Stomach smooth muscle (tissue), 2 donors: ENCODE measurements around the gene OAS3.

Source experiments
- H3K27ac ChIP-seq: one replicate; pipeline ENCODE4 v1.7.0; 2013; ENCODE audit warnings: mild to moderate bottlenecking, low read length, inconsistent platforms
- H3K27me3 ChIP-seq, 2 donors: one replicate each; pipeline ENCODE4 v1.7.0; 2013; ENCODE audit warnings: low read length in 2 of 2; ENCODE audit not compliant: insufficient read depth in 2 of 2, control insufficient read depth in 1 of 2
- H3K36me3 ChIP-seq, 2 donors: one replicate each; pipeline ENCODE4 v1.7.0; 2013; ENCODE audit warnings: low read length in 2 of 2; ENCODE audit not compliant: control insufficient read depth in 2 of 2, insufficient read depth in 2 of 2
- H3K4me1 ChIP-seq: one replicate; pipeline ENCODE4 v1.7.0; 2013; ENCODE audit warnings: low read length; ENCODE audit not compliant: control insufficient read depth, insufficient read depth
- H3K4me3 ChIP-seq, 2 donors: one replicate each; pipeline ENCODE4 v1.7.0; 2013; ENCODE audit warnings: low read length in 2 of 2
- H3K9ac ChIP-seq, 2 donors: one replicate each; pipeline ENCODE4 v1.7.0; 2013; ENCODE audit warnings: low read length in 2 of 2, mild to moderate bottlenecking in 1 of 2
- H3K9me3 ChIP-seq, 2 donors: one replicate each; pipeline ENCODE4 v1.7.0; 2013; ENCODE audit warnings: low read length in 2 of 2; ENCODE audit not compliant: control insufficient read depth in 2 of 2
- donor health status: healthy.
- donor health status: Pancreatic carcinoma.

The OAS3 gene

DNA sequence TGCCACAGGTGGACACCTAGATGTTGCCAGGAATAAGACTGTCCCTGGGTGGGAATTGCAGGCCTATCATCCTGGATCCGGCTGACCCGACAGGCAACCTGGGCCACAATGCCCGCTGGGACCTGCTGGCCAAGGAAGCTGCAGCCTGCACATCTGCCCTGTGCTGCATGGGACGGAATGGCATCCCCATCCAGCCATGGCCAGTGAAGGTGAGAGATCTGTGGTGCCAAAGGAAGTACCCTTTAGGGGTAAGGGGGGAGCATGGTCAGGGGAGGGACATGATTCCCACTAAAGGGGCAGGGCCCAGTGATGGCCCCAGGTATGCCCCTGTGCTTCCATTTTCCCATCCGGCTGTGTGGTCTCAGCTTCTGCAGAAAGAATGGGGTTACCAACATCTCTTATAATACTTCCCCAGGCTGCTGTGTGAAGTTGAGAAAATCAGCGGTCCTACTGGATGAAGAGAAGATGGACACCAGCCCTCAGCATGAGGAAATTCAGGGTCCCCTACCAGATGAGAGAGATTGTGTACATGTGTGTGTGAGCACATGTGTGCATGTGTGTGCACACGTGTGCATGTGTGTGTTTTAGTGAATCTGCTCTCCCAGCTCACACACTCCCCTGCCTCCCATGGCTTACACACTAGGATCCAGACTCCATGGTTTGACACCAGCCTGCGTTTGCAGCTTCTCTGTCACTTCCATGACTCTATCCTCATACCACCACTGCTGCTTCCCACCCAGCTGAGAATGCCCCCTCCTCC lies 31.5 kb downstream of the OAS3 start:
- Histone ChIP-seq H3K9me3 (no peaks in the 10 kb centered on the region), H3K27me3 (no peaks in the 10 kb centered on the region), H3K4me1 (peaks cover 3% of the 10 kb centered on the region), H3K27ac (no peak overlapping the region), H3K4me3 (no peak overlapping the region), H3K36me3 (no peaks in the 10 kb centered on the region), H3K9ac (no peak overlapping the region)

DNA sequence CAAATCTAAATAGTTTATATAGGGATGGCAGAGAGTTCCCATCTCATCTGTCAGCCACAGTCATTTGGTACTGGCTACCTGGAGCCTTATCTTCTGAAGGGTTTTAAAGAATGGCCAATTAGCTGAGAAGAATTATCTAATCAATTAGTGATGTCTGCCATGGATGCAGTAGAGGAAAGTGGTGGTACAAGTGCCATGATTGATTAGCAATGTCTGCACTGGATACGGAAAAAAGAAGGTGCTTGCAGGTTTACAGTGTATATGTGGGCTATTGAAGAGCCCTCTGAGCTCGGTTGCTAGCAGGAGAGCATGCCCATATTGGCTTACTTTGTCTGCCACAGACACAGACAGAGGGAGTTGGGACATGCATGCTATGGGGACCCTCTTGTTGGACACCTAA lies 32.1 kb downstream of the OAS3 start:
- Histone ChIP-seq H3K9me3 (no peaks in the 10 kb centered on the region), H3K27ac (no peak overlapping the region), H3K9ac (no peak overlapping the region), H3K4me1 (peaks cover 3% of the 10 kb centered on the region), H3K36me3 (no peaks in the 10 kb centered on the region), H3K4me3 (no peak overlapping the region), H3K27me3 (no peaks in the 10 kb centered on the region)

DNA sequence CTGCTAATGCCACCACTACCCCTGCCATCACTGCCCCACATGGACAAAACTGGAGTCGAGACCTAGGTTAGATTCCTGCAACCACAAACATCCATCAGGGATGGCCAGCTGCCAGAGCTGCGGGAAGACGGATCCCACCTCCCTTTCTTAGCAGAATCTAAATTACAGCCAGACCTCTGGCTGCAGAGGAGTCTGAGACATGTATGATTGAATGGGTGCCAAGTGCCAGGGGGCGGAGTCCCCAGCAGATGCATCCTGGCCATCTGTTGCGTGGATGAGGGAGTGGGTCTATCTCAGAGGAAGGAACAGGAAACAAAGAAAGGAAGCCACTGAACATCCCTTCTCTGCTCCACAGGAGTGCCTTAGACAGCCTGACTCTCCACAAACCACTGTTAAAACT lies 33.0 kb downstream of the OAS3 start:
- H3K4me1 ChIP-seq, result peaks cover 3% of the 10 kb centered on the region
- H3K27ac ChIP-seq, result no peak overlapping the region
- no peaks in the 10 kb centered on the region for H3K36me3 ChIP-seq
- H3K4me3 ChIP-seq, result no peak overlapping the region
- H3K27me3 ChIP-seq, result no peaks in the 10 kb centered on the region
- H3K9ac ChIP-seq, result no peak overlapping the region
- H3K9me3 ChIP-seq, result no peaks in the 10 kb centered on the region

DNA sequence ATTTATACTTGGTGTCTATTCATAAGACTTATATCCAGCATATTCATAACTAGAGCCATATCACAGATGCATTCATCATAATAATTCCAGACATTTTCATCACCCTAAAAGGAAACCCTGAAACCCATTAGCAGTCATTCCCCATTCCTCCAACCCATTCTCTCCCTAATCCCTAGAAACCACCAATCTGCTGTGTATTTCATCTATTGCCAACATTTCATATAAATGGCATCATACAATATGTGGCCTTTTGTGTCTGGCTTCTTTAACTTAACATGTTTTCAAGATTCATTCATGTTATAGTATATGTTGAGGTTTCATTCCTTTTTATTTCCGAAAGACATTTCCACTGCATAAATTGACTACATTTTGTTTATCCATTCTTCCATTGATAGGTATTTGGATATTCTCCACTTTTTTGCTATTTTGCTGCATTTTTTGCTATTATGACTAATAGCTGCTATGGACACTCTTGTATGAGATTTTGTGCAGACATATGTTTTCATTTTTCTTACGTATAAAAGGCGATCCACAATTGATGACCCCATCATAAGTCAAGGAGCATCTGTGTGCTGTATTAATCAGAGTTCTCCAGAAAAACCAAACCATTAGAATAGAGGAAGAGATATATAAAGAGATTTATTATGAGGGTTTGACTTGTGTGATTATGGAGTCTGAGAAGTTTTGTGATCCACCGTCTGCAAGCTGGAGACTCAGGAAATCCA lies 34.9 kb downstream of the OAS3 start:
- Histone ChIP-seq H3K27me3 (no peaks in the 10 kb centered on the region), H3K9me3 (no peaks in the 10 kb centered on the region), H3K9ac (no peak overlapping the region), H3K4me1 (peaks cover 13% of the 10 kb centered on the region), H3K36me3 (no peaks in the 10 kb centered on the region), H3K27ac (no peak overlapping the region), H3K4me3 (no peak overlapping the region)

DNA sequence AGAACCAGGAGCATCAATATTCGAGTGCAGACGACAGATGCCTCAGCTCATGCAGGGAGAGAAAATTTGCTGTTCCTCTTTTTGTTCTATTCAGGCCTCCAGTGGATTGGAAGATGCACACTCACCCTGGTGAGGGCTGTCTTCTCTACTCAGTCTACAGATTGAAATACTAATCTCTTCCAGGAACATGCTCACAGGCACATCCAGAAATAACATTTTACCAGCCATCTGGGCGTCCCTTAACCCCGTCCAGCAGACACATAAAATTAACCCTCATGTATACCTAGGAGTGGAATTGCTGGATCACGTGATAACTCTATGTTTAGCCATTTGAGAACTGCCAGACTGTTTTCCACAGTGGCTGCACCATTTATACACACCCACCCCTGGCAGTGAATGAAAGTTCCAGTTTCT lies 35.6 kb downstream of the OAS3 start:
- peaks cover 13% of the 10 kb centered on the region for H3K4me1 ChIP-seq
- H3K36me3 ChIP-seq, result no peaks in the 10 kb centered on the region
- H3K9me3 ChIP-seq, result no peaks in the 10 kb centered on the region
- H3K27me3 ChIP-seq, result no peaks in the 10 kb centered on the region
- H3K9ac ChIP-seq, result no peak overlapping the region
- H3K27ac ChIP-seq, result no peak overlapping the region
- H3K4me3 ChIP-seq, result no peak overlapping the region

DNA sequence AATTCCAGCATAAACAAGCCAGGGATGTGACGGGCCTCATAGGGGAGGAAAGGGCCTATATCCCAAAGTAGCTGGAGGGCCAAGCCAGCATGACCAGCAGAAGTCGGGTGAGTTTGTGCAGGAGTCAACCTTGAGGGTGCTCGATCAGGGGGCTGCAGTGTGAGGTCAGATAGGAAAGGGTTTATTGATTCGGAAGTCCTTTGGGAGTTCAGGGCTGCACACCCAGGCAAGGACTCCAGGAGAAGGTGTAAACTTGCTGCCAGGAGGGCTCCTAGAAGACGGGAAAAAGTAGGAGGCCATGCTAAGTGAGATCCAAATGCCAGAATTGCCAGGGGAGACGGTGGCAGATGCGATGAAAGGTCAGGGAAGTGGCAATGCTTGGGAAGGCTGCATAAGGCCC lies 36.6 kb downstream of the OAS3 start:
- H3K4me1 ChIP-seq, result peaks cover 13% of the 10 kb centered on the region
- no peak overlapping the region for H3K9ac ChIP-seq
- no peaks in the 10 kb centered on the region for H3K9me3 ChIP-seq
- H3K27ac ChIP-seq, result no peak overlapping the region
- no peaks in the 10 kb centered on the region for H3K36me3 ChIP-seq
- no peaks in the 10 kb centered on the region for H3K27me3 ChIP-seq
- H3K4me3 ChIP-seq, result no peak overlapping the region

DNA sequence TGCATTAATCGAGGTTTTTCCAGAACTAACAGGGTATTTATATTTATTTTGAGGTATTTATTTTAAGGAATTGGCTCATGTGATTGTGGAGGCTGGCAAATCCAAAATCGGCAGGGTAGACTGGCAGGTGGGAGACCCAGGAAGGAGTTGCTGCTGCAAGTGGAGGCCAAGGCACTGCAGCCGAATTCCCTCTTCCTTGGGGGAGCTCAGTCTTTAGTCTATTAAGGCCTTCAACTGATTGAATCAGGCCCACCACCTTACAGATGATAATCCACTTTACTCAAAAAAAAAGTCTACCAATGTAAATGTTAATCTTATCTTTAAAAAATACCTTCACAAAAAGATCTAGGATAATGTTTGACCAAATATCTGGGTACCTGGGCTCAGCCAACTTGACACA lies 38.9 kb downstream of the OAS3 start:
- Histone ChIP-seq H3K9ac (no peak overlapping the region), H3K4me3 (no peak overlapping the region), H3K9me3 (no peaks in the 10 kb centered on the region), H3K27ac (no peak overlapping the region), H3K36me3 (no peaks in the 10 kb centered on the region), H3K27me3 (no peaks in the 10 kb centered on the region), H3K4me1 (peaks cover 9% of the 10 kb centered on the region)

DNA sequence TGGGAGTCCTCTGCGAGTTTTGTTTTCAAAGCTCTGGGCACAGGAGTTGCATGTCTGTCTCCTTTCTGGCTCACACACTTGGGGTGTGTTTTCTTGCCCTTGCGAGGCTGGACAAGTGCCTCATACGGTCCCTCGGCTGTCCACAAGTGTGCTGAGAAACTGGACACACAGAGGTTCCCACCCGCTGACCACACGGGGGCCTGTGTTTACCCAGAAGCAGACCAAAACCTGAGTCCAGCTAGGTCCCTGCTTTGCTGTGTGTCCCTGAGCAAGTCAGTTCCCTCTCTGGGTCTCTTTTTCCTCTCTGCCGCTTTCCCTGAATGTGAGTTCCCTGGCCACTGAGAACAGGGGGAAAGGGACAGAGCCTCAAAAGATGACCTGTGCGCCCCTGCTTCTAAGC lies 39.4 kb downstream of the OAS3 start:
- H3K4me3 ChIP-seq, result peak overlapping the region in 1 of 2 donors; percentile 67
- peak overlapping the region; percentile 26 for H3K27ac ChIP-seq
- H3K36me3 ChIP-seq, result no peaks in the 10 kb centered on the region
- H3K4me1 ChIP-seq, result peaks cover 9% of the 10 kb centered on the region
- no peaks in the 10 kb centered on the region for H3K27me3 ChIP-seq
- H3K9ac ChIP-seq, result peak overlapping the region in 1 of 2 donors; percentile 42
- no peaks in the 10 kb centered on the region for H3K9me3 ChIP-seq

DNA sequence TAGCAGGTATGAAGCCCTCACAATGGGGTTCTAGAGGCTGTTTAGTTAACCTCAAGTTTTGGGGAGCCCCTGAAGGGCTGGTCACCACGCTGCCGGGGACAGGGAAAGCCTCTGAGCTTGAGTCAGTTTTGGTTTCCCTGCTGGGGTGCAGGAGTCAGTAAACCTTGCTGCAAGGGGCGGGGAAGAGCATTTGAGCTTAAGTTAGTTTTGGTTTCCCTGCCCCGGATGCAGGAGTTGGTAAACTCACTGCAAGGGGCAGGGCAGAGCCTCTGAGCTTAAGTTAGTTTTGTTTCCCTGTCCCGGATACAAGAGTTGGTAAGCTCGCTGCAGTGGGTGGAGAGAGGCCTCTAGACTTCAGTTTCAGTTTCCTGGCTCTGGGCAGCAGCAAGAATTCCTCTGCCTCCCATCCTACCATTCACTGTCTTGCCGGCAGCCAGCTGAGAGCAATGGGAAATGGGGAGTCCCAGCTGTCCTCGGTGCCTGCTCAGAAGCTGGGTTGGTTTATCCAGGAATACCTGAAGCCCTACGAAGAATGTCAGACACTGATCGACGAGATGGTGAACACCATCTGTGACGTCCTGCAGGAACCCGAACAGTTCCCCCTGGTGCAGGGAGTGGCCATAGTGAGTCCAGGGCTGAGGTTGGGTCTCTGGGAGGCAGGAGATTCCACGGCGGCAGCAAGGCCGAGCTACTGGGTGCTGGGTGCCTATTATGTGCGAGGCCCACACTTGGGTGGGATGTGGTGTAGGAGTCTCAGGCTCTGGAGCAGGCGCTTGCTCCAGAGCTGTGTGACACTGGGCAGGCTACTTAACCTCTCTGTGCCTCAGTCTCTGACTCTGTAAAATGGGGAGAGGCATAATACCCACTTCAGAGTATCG lies 40.1 kb downstream of the OAS3 start, which contains the start of gene OAS2:
OAS2 (plus strand) TSS at position 357 of the 878 bp plus-strand sequence; CDS start at position 447, 90 bp downstream.
- no peaks in the 10 kb centered on the region for H3K27me3 ChIP-seq
- no peaks in the 10 kb centered on the region for H3K36me3 ChIP-seq
- H3K9ac ChIP-seq, result peak within 1 kb of the TSS; percentile 42 to 64
- H3K9me3 ChIP-seq, result no peaks in the 10 kb centered on the region
- peak within 1 kb of the TSS; percentile 26 for H3K27ac ChIP-seq
- H3K4me3 ChIP-seq, result peak within 1 kb of the TSS; percentile 62 to 67
- H3K4me1 ChIP-seq, result peaks cover 9% of the 10 kb centered on the region

DNA sequence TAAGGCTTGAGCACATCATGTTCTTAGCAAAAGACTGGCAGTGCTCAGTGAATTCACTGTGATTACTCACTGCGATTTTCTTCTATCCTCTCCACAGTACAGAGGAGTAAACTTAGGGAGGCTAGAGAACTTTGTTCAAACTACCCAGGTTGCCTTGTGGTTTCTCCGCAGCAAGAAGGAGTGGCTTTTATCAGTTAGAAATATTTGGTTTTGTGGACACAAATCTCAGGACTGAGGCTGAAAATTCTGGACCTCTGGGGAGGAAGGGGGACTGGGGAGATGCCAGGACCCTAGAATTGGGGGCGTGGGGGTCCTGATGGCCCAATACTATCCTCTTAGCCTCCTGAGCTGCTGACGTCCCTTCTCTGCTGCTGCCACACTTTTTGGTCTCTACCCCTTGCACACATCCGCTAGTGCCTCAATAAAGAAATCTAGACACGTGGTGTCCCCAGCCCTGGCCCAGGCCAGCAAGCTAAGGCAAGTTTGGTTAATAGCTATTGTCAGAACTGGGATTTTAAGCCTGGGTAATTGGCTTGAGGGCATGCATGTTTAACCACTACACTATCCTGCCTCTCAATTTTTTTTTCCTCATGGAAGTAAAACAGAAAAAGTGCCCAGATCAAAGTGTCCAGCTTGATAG lies 40.9 kb downstream of the OAS3 start:
- Histone ChIP-seq H3K9ac (peak overlapping the region in 1 of 2 donors; percentile 42), H3K4me3 (peak overlapping the region; percentile 62 to 67), H3K27ac (peak overlapping the region; percentile 26), H3K27me3 (no peaks in the 10 kb centered on the region), H3K36me3 (no peaks in the 10 kb centered on the region), H3K9me3 (no peaks in the 10 kb centered on the region), H3K4me1 (peaks cover 9% of the 10 kb centered on the region)
